Upper lobe of left lung (tissue), 4 donors: ENCODE measurements around the gene AMBN.

ENCODE experiments used
- CTCF ChIP-seq, 6 experiments: fragments of 450-650 bp in 4 of 6; fragments of 200-600 bp in 2 of 6; sonication (generic) in 2 of 6; IDR thresholded peaks; one replicate each; pipeline ENCODE4 v1.5.1; 2016 to 2019; ENCODE audit warnings: antibody characterized with exemption in 6 of 6
- EP300 ChIP-seq, 4 donors: sonication (generic); formaldehyde crosslinking; IDR thresholded peaks; one replicate each; pipeline ENCODE4 v1.5.1; 2017; ENCODE audit warnings: antibody characterized with exemption in 4 of 4, control low read depth in 2 of 4
- POLR2A ChIP-seq, 4 donors: fragments of 450-650 bp; IDR thresholded peaks; one replicate each; pipeline ENCODE4 v1.5.1; 2016 to 2017; ENCODE audit warnings: antibody characterized with exemption in 4 of 4, mild to moderate bottlenecking in 2 of 4

- TF ChIP-seq POLR2A (IDR thresholded peaks at IDR 0.05) (no peak), CTCF (IDR thresholded peaks at IDR 0.05) (no peak), EP300 (IDR thresholded peaks at IDR 0.05) (no peak)
These were observed 42.4 kb downstream of the AMBN start for GRCh38 chr4:70634482-70634881.
